8988T (cell line): ENCODE measurements around the gene CLTB.
A peak's percentile ranks its signal among the peaks of the same experiment; 100 is the strongest.

Experiments used
- DNase-seq: peaks from one replicate; pipeline ENCODE4 v3.0.0; 2011

CLTB gene

DNA sequence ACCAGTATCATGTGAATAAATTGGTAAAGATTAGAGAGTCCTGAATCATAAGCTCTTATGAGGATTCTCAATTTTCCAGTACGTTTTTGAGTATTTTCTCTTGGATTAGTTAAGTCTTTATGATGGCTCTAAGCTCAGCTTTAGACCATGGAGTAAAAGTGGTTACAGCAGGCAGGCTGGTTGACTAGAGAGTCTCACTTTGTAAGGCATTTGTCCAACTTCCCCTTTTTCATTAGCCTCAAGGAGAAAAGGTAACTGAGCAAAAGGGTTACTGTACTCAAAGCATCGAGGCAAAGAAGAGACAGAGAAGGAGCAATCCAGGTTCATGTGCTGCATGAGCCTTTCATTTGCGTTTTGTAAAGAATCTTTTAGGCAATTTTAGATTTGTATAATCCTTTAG is 36.5 kb downstream of the CLTB start:
- DNase-seq, result no peak

DNA sequence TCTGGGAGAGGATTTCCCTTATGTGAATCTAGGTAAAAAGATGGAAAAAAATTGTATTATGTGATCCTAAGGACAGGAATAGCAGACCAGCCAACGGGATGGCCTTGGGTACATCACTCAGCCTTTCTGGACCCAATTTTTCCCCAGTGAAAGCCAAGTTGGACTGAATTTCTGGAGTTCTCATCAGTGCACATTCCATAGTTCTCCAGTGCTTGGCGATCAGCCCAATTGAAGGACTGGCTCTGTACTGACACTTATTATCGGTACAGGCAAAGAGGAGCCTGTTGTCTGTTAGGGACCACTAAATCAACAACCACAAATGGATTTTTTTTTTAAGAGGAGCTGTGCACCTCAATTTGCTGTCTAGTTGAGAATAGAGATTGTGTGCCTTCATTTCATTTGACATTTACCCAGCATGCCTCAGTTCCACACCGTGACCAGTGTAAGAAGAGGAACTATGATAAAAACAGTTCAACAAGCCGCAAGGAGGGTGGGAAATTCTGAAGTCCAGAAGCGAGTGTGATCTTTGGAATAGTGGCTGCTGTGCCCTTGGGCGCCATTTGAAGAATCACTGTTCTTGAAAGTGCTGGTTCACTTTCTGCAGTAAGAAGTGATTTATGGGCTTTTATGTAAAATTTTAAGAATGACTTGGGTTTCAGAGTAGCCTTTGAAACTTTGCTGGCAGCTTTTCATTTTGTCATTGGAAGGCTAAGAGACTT is 43.1 kb downstream of the CLTB start:
- no peak for DNase-seq

DNA sequence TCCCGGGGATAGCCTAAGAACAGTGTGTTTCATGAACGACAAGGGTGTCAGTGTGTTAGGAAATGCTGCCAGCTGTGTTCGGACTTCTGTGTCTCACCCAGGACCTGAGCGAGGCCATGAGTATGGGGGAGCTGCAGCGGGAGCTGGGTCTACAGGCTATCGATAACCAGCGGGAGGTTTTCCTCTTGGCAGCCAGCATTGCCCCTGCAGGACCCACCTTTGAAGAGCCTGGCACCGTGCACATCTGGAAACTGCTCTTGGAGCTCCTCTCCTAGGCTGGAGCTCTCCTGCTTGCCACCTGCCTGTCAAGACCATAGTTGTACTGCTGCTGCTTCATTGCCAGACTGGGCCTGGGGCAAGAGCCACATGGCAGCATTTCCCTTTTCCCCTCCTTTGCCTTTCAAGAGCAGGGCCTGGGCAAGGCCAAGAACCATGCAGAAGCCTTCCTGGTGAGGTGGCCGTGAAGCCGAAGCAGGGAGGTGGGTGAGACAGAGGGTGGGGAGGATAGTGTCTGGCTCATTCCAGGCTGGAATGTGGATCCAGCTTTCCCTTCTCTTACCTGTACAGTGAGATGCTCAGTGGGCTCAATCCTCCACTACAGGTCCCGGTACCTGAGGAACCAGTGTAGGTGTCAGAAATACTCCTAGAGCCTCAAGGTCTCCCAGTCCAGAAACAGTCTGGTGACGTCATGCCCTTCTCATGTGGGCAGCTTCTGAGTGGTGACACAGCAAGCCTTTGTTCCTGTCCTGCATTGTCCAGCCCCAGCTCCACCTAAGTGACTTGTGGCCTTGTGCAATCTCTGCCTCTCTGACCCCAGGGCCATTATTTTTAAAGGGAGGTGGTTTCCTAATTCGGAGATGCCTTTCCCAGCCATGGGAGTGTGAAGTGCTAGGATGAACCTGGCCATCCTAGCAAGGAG is 44.5 kb downstream of the CLTB start:
- DNase-seq, result no peak

DNA sequence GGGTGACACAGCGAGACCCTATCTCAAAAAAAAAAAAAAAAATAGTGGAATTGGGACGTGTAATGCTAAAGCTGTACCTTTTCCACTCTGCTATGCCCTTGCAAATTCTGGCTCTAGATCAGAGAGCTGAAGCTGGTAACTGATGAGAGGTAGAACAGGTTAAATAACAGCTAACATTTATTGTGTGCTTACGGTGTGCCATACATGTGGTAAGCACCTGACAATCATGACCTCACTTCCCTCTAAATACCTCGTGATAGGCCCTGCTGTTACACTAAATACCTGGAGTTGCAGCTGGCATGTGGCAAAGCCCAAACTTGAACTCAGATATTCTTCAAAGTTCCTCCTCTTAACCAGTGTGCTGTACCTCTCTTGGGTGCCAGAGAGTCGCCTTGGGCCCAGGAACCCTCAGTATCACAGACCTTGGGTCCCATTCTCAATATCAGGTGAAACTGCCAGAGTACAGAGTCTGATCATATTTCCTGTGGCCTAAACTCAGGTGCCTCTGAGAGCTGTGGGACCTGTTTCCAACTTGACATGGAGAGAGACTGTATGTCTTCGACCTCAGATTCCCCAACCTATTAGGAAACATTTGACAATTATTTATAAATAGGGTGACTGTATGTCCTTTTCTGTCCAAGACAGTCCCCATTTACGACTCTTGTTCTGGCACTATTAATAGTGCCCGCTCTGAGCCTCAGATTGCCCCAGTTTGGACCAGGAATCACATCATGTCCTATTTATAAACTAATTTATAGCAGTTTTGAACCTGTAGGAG is 46.2 kb downstream of the CLTB start:
- DNase-seq, result no peak

DNA sequence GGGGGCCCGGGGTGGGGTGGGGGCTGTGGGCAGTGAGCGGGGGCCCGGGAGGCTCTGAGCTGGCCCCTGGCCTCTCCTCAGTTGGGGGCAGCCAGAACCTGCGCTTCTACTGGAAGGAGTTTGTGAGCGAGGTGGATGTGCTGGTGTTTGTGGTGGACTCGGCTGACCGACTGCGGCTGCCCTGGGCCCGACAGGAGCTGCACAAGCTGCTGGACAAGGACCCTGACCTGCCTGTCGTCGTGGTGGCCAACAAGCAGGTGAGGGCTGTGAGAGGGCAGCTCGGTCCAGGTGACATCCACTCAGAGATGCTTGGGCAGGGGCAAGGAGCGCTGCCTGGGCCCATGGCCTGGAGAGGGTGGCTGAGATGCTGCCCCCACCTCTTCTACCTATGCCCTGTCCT is 47.6 kb downstream of the CLTB start:
- no peak for DNase-seq

DNA sequence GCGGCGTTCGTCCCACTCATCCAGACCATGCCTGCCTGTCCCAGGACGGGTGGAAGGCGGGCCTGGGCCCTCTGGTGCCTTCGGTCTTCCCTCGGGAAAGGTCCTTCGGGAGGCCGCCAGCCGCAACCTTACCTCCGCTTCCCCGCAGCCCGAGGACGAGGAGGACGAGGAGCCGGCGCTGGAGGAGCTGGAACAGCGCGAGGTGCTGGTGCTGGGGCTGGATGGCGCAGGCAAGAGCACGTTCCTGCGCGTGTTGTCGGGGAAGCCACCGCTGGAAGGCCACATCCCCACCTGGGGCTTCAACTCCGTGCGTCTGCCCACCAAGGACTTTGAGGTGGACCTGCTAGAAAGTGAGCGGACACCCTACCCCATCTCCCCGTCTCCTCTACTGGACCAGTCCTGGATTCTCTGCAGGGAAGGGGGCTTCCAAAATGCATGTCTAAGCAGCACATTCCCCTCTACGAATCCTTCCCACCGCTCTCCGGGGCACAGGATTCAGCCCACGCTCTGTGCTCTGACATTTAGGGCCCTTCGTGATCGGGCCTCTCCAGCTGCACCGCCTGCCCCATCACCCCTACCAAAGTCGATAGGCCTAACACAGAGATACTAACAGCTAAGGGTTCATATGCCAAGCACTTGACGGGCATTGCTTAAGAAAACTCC is 50.0 kb downstream of the CLTB start:
- DNase-seq, result no peak

DNA sequence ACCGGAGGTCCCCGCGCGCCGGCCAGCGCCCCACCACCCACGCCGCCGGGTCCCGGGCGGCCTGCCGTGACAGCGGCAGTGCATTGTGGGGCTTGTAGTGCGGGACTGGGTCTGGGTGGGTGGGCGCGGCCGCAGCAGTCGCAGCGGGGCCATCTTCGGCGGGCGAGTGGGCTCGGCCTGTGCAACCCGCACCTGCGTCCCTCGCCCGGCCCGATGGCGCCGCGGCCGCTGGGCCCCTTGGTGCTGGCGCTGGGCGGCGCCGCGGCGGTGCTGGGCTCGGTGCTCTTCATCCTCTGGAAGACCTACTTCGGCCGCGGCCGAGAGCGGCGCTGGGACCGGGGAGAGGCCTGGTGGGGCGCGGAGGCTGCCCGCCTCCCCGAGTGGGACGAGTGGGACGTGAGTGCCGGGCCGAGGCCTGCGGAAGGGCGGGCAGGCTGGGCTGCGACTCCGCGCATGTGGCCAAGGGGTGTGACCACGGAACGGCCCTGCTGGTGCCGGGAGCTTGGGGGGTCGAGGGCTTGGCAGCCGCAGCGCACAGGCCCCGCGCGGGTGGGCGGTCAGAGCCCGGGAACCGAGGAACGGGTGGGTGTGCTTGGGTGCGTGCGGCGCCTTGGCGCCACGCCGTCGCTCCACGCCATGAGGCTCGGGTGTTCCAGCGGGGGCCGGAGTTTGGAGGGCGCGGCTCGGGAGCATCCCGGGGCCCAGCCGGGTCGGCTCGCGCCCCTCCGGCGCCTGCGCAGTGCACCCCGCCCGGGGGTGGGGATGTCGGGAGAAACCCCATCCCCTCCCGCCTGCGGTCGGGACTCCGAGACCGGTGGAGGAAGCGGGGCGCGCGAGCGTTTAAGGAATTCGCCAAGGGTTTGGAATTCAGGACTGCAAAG is 50.7 kb downstream of the CLTB start, which contains the start of gene ARL10:
Gene ARL10, plus strand, starts transcription at position 137 of the 881 bp plus-strand sequence. Its CDS starts 77 bp downstream, at position 214.
- peak; percentile 41 for DNase-seq

DNA sequence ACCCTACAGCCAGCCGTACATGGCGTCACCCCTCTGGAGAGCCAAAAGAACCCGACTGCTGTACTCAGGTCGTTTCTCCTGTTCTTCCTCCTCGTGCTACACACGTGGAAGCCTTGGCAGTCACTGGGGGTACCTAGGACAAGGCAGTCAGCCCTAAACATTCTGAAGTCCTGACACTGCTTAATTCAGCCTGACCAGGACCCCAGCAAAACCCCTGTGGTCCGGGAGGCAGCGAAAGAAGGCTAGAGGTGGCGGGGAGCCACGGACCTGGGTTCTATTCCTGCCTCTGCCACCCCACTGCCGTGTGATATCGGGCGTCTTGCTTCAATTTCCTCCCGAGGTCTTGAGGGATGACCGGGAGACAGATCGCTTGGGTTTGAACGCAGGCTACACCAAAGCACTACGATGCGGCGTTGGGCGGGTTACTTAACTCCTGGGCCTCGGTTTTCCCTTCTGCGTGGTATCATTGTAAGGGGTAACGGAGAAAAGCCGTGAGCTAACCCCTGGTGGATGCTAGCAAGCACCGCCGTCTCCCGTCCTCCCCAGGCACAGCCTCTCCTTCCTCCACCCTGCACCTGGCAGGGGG is 51.5 kb downstream of the CLTB start:
- no peak for DNase-seq

DNA sequence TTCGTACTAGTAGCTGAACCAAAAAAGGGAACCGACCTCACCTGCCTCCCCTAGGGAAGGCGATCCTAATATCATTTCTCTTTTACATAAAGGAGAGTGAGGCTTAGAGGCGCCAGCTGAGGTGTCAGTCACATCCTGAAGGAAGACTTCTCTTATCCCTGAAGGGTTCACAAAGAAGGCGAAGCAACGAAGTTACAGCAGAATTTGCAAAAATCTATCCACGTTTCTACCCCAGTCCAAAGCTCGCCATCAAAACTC is 54.2 kb downstream of the CLTB start:
- no peak for DNase-seq

DNA sequence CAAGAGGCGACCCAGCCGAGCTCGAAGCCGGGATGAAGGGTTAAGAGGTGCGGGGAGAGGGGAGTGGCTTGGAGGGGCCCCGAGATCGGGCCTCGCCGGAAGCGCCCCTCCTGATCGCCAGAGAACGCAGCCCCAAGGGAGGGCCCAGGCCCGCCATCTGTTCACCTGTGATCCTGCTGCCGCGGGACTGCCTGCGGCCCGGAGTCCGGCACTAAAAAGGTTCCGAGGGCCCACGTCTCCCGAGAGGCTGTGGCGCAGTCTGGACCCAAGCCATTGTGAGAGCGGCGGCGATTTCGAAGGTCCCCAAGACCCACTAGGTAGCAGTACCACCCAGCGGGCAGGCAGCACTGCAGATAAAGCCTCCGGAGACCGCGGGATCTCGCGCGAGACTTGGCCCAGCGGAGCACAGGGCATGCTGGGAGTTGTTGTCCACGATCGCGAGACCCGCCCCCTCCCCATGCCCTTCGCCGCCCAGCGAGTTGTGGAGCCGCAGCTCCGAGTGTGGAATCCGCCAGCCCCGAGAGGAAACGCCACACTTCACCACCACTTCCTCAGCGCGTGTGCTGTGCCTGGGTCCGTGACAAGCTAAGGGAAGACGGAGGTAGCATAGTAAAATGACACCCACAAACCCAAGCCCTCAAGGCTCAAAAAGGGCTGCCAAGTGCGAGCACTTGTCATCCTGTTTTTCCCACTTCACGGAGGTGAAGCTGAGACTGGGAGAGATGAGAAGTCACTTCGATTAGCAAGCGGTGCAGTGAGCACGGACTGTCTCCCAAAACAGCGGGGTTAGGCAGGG is 54.7 kb downstream of the CLTB start, which contains the start of gene KIAA1191:
Gene KIAA1191, minus strand, starts transcription at position 328 of the 796 bp plus-strand sequence. CDS start 2,256 bp downstream, outside the sequence.
- peak; percentile 85 for DNase-seq

DNA sequence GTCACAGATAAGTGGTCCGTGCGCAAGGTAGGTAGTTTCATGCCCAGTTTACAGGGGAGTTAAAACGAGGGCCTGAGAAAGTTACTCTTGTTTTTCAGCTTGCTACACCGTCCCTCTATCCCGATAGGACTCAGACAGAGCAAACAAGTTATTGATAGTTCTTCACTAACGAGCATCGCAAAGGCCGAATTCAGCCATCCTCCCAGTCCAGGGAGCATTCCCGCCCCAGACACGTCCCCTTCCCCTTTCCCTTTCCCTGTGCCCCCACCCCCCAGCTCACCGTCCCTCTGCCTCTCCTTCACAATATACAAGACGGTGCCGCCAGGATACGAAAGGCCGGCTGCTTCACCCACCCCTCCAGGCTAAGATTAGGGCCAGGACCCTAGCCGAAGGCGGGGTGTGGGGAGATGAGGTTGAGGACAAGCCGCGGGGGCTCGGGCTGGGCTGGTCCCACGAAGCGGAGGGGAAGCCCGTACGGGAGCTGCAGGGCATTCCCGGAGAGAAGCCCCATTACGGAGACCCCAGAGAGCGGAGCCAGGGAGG is 55.4 kb downstream of the CLTB start:
- no peak for DNase-seq

DNA sequence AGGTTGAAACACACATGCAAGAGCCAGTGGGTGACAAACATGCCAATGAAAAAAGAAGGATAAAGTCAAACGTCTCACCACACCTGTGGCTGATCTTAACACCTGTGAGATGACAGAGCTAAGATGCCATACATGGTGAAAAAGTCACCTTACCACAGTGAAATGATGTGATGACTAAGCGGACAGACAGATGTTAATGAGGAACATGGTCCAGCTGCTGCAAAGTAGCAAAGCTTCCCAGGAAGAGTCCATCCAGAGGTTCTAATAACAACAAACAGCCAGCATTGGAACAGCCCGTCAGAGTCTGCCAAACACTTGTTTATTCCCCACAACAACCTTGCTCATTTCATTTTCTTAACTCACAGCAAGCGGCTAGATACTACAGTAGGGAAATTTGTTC is 56.7 kb downstream of the CLTB start:
- no peak for DNase-seq

DNA sequence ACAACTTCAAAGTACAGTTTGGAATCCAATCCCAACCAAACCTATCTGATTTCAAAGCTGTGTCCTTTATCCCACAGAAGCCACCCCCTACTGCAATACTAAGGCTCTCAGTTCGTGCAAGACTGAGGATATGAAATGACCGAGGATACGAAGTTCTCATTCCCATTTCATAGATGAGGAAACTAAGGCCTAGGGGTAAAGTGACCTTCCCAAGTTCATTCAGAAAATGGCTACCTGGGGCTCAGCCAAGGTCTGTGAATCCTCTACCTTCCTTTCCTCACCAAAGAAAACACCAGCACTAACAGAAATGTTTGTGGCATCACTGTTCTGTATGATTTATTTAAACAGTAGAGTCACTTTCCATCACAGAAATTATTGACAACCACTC is 60.2 kb downstream of the CLTB start:
- DNase-seq, result no peak

DNA sequence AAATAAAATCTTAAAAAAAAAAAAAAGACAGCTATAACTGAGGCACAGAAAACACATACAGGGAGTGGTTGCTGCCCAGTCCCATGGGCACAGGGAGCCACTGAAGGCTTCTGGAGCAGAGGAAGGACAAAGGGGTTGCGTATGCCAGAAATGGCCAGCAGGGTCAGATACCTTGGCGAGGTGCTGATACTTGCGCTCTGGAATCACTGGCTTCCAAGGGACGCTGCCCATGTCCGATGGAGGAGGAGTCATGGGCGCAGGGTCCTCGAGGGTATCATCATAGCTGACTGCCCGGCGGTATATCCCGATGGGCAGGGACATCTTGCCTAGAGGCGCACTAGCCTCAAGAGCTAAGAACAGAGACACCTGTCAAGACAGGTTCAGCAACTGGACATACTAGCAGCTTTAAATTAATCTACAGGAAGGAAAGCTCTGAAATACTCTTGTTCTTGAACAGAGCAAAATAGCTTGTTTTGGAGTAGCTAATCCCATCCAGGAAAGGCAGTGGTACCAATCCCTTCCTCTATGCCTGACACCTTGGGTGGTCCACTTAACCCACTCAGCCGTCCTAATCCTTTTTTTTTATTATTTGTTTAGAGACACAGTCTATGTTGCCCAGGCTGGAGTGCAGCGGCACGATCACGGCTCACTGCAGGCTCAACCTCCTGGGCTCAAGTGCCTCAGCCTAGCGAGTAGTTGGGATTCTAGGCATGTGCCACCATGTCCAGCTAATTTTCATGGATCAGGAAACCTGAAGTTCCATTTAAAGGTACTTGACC is 60.8 kb downstream of the CLTB start:
- no peak for DNase-seq

DNA sequence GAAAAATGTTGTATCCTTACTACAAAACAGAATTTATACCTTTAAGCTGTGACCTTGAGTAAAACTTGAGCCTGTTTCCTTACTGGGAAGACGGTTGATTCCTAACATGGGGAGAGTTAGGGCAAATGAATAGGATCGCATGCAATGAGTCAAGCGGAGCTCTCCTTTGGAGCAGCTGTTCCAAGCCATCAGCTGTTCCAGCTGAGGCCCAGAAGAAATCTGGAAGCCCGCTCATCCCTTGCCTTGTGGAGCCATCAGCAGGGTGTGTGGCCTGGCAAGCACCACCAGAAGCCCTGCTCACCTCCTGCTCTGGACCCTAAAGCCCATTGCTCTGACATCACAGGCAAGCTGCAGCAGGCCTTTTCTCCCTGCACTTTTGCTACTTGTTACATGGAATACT is 62.8 kb downstream of the CLTB start:
- no peak for DNase-seq

DNA sequence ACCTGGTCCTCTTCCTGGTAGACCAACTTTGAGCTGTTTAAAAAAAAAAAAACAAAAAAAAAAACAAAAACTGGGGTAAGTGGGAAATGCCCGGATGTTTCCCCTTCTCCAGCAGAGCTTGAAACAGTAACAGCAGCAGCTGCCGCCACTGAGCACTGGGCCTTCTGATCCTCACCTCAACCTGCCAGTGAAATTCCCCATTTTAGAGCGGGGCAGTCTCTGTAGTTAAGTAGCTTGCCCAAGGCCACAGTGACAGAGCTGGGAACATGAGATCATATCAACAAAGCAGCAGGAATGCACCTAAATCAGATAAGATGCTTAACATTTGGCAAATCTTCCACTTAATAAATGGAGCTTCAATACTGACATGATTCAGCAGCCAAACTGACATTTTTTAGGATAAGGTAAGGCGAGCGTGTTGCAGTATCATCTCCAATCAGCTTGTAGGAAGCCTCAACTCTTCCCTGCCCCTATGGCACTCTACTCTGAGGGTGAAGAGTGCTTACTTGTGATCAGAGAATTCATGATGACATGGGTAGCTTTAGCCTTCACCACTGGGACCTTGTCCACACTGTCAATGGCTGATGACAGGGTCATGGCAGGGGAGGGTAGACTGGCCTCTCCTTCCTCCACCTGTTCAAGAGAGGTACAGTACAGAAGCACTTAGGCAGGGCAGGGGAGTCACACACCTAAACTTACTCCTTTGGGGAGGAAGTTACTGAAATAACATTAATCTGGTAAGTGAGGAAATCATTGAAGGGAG is 64.0 kb downstream of the CLTB start:
- no peak for DNase-seq

DNA sequence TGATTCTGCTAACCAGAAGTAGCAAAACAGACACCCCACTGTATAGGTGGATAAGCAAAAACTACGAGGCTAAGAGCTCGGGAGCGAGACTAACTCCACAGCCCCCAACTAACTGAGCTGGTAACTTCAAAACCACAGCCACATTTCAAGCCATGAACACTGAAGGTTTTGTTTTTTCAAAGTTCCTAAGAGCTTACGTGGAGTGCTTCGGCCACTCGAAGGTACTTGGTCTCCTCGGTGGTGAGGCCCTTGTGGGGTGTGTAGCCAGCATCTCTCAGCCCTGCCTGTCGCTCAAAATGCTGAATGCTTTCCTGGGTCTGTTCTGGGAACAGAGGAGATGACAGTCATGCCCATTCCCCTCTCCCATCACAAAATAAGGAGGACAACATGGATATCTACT is 65.9 kb downstream of the CLTB start:
- DNase-seq, result no peak

DNA sequence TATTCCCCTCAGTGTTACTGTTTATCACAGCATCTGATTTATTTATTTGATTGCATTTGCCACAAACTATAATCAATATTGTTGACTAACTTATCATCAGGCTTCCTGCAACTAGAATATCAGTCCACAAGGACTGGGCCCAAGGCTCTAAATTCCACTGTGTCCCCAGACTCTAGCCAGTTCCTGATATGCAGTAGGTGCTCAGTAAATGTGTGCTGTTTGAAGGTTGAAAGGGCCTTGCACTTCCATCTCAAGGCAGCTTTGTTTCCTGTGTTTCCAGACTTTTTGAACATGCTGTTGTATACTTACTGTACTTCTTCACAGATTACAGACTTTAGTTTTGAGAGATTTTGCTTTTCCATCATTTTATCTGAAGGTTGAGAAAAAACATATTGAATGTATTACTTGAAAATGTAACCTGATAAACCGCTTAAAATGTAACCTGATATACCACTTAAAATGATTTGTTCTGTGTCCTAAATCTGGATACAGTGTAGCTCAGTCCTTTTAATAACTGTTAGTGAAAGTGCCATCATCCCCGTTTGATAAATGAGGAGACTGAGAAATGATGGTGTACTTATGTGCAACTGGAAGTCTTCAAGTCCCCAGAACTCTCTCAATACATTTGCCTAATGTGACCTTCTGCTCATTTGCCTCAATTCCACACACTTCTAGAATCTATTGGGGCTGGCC is 73.4 kb downstream of the CLTB start:
- no peak for DNase-seq
